Astrocyte (in vitro differentiated cells and primary cell): ENCODE measurements around the gene DEXI. TPM values are rescaled to one million over a fixed set of nuclear protein-coding genes. Genes with fewer than 3 reads are reported as not detected.

Experiments used
- DNase-seq: peaks from one replicate; pipeline ENCODE4 v3.0.0-alpha.2; 2010; ENCODE audit warnings: low read depth
- FAIRE-seq: peaks from 2 replicates; lab custom pipeline; 2011; peaks lifted over from hg19 to GRCh38; lab: Jason Lieb, UNC
- H2AFZ ChIP-seq: 2 replicates; pipeline ENCODE4 v1.6.0; 2012; ENCODE audit warnings: low read depth, low read length, inconsistent platforms
- H3K27ac ChIP-seq: 2 replicates; pipeline ENCODE4 v1.5.1; 2011; ENCODE audit warnings: low read depth, low read length, inconsistent platforms
- H3K27me3 ChIP-seq: 2 replicates; pipeline ENCODE4 v1.6.0; 2011; ENCODE audit warnings: low read length, inconsistent platforms; ENCODE audit not compliant: insufficient read depth
- H3K36me3 ChIP-seq: 2 replicates; pipeline ENCODE4 v1.5.1; 2011; ENCODE audit warnings: low read length, inconsistent platforms; ENCODE audit not compliant: insufficient read depth
- H3K4me1 ChIP-seq: 2 replicates; pipeline ENCODE4 v1.5.1; 2011; ENCODE audit warnings: low read length, inconsistent platforms; ENCODE audit not compliant: insufficient read depth
- H3K4me2 ChIP-seq: 2 replicates; pipeline ENCODE4 v1.6.0; 2012; ENCODE audit warnings: low read length, inconsistent platforms
- H3K4me3 ChIP-seq: 2 replicates; pipeline ENCODE4 v1.5.1; 2011; ENCODE audit warnings: low read depth, mild to moderate bottlenecking, low read length, inconsistent platforms; ENCODE audit not compliant: insufficient read depth
- H3K79me2 ChIP-seq: 2 replicates; pipeline ENCODE4 v1.6.0; 2012; ENCODE audit warnings: mild to moderate bottlenecking, low read length, inconsistent platforms; ENCODE audit not compliant: insufficient read depth
- H3K9ac ChIP-seq: 2 replicates; pipeline ENCODE4 v1.6.0; 2012; ENCODE audit warnings: mild to moderate bottlenecking, low read length, inconsistent platforms
- H3K9me3 ChIP-seq: 2 replicates; pipeline ENCODE4 v1.5.1; 2012; ENCODE audit warnings: low read depth, mild to moderate bottlenecking, low read length, inconsistent platforms; ENCODE audit not compliant: insufficient read depth
- H4K20me1 ChIP-seq: 2 replicates; pipeline ENCODE4 v1.6.0; 2012; ENCODE audit warnings: low read length, inconsistent platforms; ENCODE audit not compliant: insufficient read depth
- H3K27ac Mint-ChIP-seq: one replicate; pipeline ENCODE4 v1.8.0; 2021; ENCODE audit warnings: mild to moderate bottlenecking, mixed read lengths; ENCODE audit not compliant: unreplicated experiment
- H3K27me3 Mint-ChIP-seq: one replicate; pipeline ENCODE4 v1.8.0; 2021; ENCODE audit warnings: low read depth, mixed read lengths; ENCODE audit not compliant: unreplicated experiment
- H3K36me3 Mint-ChIP-seq: one replicate; pipeline ENCODE4 v1.8.0; 2021; ENCODE audit warnings: low read depth, mixed read lengths; ENCODE audit not compliant: unreplicated experiment
- H3K4me1 Mint-ChIP-seq: one replicate; pipeline ENCODE4 v1.8.0; 2021; ENCODE audit warnings: low read depth, mixed read lengths; ENCODE audit not compliant: unreplicated experiment
- H3K4me3 Mint-ChIP-seq: one replicate; pipeline ENCODE4 v1.8.0; 2021; ENCODE audit warnings: mild to moderate bottlenecking, moderate library complexity, mixed read lengths; ENCODE audit not compliant: unreplicated experiment
- H3K9me3 Mint-ChIP-seq: one replicate; pipeline ENCODE4 v1.8.0; 2021; ENCODE audit warnings: mild to moderate bottlenecking, mixed read lengths; ENCODE audit not compliant: unreplicated experiment
- CTCF ChIP-seq: IDR thresholded peaks from 2 replicates; pipeline ENCODE4 v1.5.1; 2011; ENCODE audit warnings: low read depth, mild to moderate bottlenecking, inconsistent platforms, low read length, moderate library complexity; ENCODE audit not compliant: insufficient read depth
- EZH2 ChIP-seq: IDR thresholded peaks from 2 replicates; pipeline ENCODE4 v1.6.1; 2012; ENCODE audit warnings: mild to moderate bottlenecking, low read length, inconsistent platforms; ENCODE audit not compliant: insufficient read depth
- total RNA-seq: library from RNA; stranded (reverse); gene quantifications from 2 replicates; pipeline ENCODE4 v1.2.1, GENCODE V29; 2021

Gene DEXI
- total RNA-seq, 1 donor from 2014 or later = 39.8 TPM

GRCh38 chr16:10885246-10885645 is 57.0 kb downstream of the DEXI start:
- Histone ChIP-seq H3K4me2 (no peak overlapping the region), H2AFZ (no peak overlapping the region), H3K27me3 (peaks cover 16% of the 10 kb centered on the region), H4K20me1 (no peaks in the 10 kb centered on the region), H3K36me3 (no peaks in the 10 kb centered on the region), H3K4me1 (no peaks in the 10 kb centered on the region), H3K9ac (no peak overlapping the region), H3K79me2 (no peaks in the 10 kb centered on the region), H3K27ac (no peak overlapping the region), H3K4me3 (no peak overlapping the region), H3K9me3 (no peaks in the 10 kb centered on the region)
- no peak overlapping the region for H3K4me3 Mint-ChIP-seq
- no peaks in the 10 kb centered on the region for H3K4me1 Mint-ChIP-seq
- no peak for FAIRE-seq
- DNase-seq = no peak
- peaks cover 6% of the 10 kb centered on the region for H3K9me3 Mint-ChIP-seq
- TF ChIP-seq EZH2 (no peak), CTCF (no peak)
- no peaks in the 10 kb centered on the region for H3K36me3 Mint-ChIP-seq
- H3K27ac Mint-ChIP-seq = no peak overlapping the region
- peaks cover 67% of the 10 kb centered on the region for H3K27me3 Mint-ChIP-seq

GRCh38 chr16:10883004-10883403 is 59.3 kb downstream of the DEXI start:
- Histone ChIP-seq H3K27ac (no peak overlapping the region), H3K4me3 (no peak overlapping the region), H2AFZ (no peak overlapping the region), H3K27me3 (peaks cover 22% of the 10 kb centered on the region), H3K36me3 (no peaks in the 10 kb centered on the region), H3K9ac (no peak overlapping the region), H3K4me1 (peaks cover 9% of the 10 kb centered on the region), H3K9me3 (no peaks in the 10 kb centered on the region), H3K4me2 (no peak overlapping the region), H4K20me1 (no peaks in the 10 kb centered on the region), H3K79me2 (no peaks in the 10 kb centered on the region)
- Mint-ChIP-seq H3K27me3 (peaks cover 71% of the 10 kb centered on the region), H3K4me1 (no peaks in the 10 kb centered on the region), H3K9me3 (peaks cover 6% of the 10 kb centered on the region), H3K36me3 (no peaks in the 10 kb centered on the region), H3K4me3 (no peak overlapping the region), H3K27ac (no peak overlapping the region)
- no peak for FAIRE-seq
- TF ChIP-seq EZH2 (no peak), CTCF (no peak)
- no peak for DNase-seq

DNA sequence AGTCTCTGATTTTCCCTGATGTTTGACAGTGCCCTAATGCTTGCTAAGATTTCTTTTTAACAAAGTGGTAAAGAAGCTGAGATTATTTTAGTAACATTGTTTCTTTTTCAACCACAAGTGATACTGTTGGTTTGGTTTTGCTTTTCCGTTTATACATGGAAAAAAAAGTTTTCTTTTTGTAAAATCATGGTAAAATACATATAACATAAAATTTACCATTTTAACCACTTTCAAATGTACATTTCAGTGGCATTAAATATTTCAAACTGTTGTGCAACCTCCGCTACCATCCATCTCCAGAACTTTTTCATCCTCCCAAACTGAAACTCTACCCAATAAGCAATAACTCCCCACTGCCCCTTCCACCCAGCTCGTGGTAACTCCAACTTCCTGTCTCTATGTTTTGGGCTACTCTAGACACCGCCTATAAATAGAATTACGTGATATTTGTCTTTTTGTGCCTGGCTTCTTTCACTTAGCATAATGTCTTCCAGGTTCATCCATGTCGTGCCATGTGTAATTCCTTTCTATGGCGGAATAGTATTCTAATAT is 60.7 kb downstream of the DEXI start:
- Histone ChIP-seq H3K4me1 (peaks cover 19% of the 10 kb centered on the region), H3K36me3 (no peaks in the 10 kb centered on the region), H3K79me2 (no peaks in the 10 kb centered on the region), H4K20me1 (no peaks in the 10 kb centered on the region), H2AFZ (no peak overlapping the region), H3K27me3 (peaks cover 18% of the 10 kb centered on the region), H3K9me3 (no peaks in the 10 kb centered on the region), H3K4me2 (no peak overlapping the region), H3K4me3 (no peak overlapping the region), H3K9ac (no peak overlapping the region), H3K27ac (no peak overlapping the region)
- Mint-ChIP-seq H3K27ac (no peak overlapping the region), H3K4me1 (no peaks in the 10 kb centered on the region), H3K4me3 (no peak overlapping the region), H3K36me3 (no peaks in the 10 kb centered on the region), H3K9me3 (peaks cover 8% of the 10 kb centered on the region), H3K27me3 (peaks cover 73% of the 10 kb centered on the region)
- TF ChIP-seq EZH2 = no peak
- no peak for TF ChIP-seq CTCF
- no peak for FAIRE-seq
- no peak for DNase-seq
